H9 (cell line): ENCODE data around the gene MAD1L1. TPM values are rescaled to one million over a fixed set of nuclear protein-coding genes. Genes with fewer than 3 reads are reported as not detected.
"Not testable (repeated sequence)": the region's sequence is repeated elsewhere in the genome, so short reads cannot be mapped to it uniquely, and the experiment has no call there.

ENCODE experiments used
- DNase-seq: peaks from one replicate; pipeline ENCODE4 v3.0.0-alpha.2; 2017
- H2AFZ ChIP-seq: one replicate; pipeline ENCODE4 v1.6.1; 2013; ENCODE audit warnings: mild to moderate bottlenecking, low read length, control low read depth, moderate library complexity
- H2AK5ac ChIP-seq: 2 replicates; pipeline ENCODE4 v1.6.1; 2013; ENCODE audit warnings: low read length, control low read depth, mixed read lengths; ENCODE audit not compliant: insufficient read length
- H2BK120ac ChIP-seq: one replicate; pipeline ENCODE4 v1.6.1; 2013; ENCODE audit warnings: low read depth, mild to moderate bottlenecking, low read length, control low read depth, inconsistent platforms; ENCODE audit not compliant: poor library complexity, severe bottlenecking
- H2BK12ac ChIP-seq: 2 replicates; pipeline ENCODE4 v1.6.1; 2013; ENCODE audit warnings: low read length, control low read depth, mixed read lengths, low read depth; ENCODE audit not compliant: insufficient read length
- H2BK15ac ChIP-seq: 2 replicates; pipeline ENCODE4 v1.6.1; 2013; ENCODE audit warnings: low read depth, low read length, control low read depth
- H2BK20ac ChIP-seq: one replicate; pipeline ENCODE4 v1.6.1; 2013; ENCODE audit warnings: low read depth, mild to moderate bottlenecking, low read length, control low read depth, inconsistent platforms; ENCODE audit not compliant: poor library complexity, severe bottlenecking
- H2BK5ac ChIP-seq: 2 replicates; pipeline ENCODE4 v1.6.1; 2013; ENCODE audit warnings: low read length, control low read depth, mixed read lengths; ENCODE audit not compliant: insufficient read length
- H3K14ac ChIP-seq: 2 replicates; pipeline ENCODE4 v1.6.1; 2013; ENCODE audit warnings: low read length, control low read depth; ENCODE audit not compliant: insufficient read depth
- H3K18ac ChIP-seq: 2 replicates; pipeline ENCODE4 v1.6.1; 2013; ENCODE audit warnings: low read depth, mild to moderate bottlenecking, mixed read lengths, low read length, control low read depth; ENCODE audit not compliant: insufficient read length
- H3K23ac ChIP-seq: 2 replicates; pipeline ENCODE4 v1.6.1; 2013; ENCODE audit warnings: low read length, control low read depth, mixed read lengths, low read depth; ENCODE audit not compliant: insufficient read length
- H3K23me2 ChIP-seq: 2 replicates; pipeline ENCODE4 v1.6.1; 2013; ENCODE audit warnings: low read depth, mild to moderate bottlenecking, mixed read lengths, low read length, control low read depth; ENCODE audit not compliant: insufficient read length, poor library complexity, severe bottlenecking
- H3K27ac ChIP-seq: 2 replicates; pipeline ENCODE4 v1.5.1; 2013; ENCODE audit warnings: low read length, control low read depth, mixed read lengths, low read depth; ENCODE audit not compliant: insufficient read length
- H3K27me3 ChIP-seq: 2 replicates; pipeline ENCODE4 v1.6.1; 2013; ENCODE audit warnings: low read length, control low read depth, inconsistent platforms; ENCODE audit not compliant: insufficient read depth
- H3K4ac ChIP-seq: 2 replicates; pipeline ENCODE4 v1.6.1; 2013; ENCODE audit warnings: low read depth, mild to moderate bottlenecking, control low read depth, inconsistent platforms, low read length, moderate library complexity
- H3K4me1 ChIP-seq: 2 replicates; pipeline ENCODE4 v1.6.1; 2013; ENCODE audit warnings: low read length, control low read depth, inconsistent platforms; ENCODE audit not compliant: insufficient read depth
- H3K4me2 ChIP-seq: 2 replicates; pipeline ENCODE4 v1.6.1; 2013; ENCODE audit warnings: low read length, control low read depth, mixed read lengths; ENCODE audit not compliant: insufficient read length, insufficient read depth
- H3K56ac ChIP-seq: 2 replicates; pipeline ENCODE4 v1.6.1; 2013; ENCODE audit warnings: low read depth, mild to moderate bottlenecking, mixed read lengths, low read length, control low read depth; ENCODE audit not compliant: insufficient read length
- H3K79me1 ChIP-seq: 2 replicates; pipeline ENCODE4 v1.6.1; 2013; ENCODE audit warnings: low read depth, mild to moderate bottlenecking, moderate library complexity, low read length, control low read depth, inconsistent platforms; ENCODE audit not compliant: insufficient read depth, poor library complexity, severe bottlenecking
- H3K79me2 ChIP-seq: 2 replicates; pipeline ENCODE4 v1.6.1; 2013; ENCODE audit warnings: low read length, control low read depth, inconsistent platforms; ENCODE audit not compliant: insufficient read depth
- H3K9ac ChIP-seq: 2 replicates; pipeline ENCODE4 v1.6.1; 2013; ENCODE audit warnings: low read length, control low read depth, mixed read lengths; ENCODE audit not compliant: insufficient read length; ENCODE audit errors: extremely low read depth
- H3K9me3 ChIP-seq: one replicate; pipeline ENCODE4 v1.6.1; 2013; ENCODE audit warnings: low read depth, low read length, inconsistent platforms; ENCODE audit not compliant: control insufficient read depth
- H3T11ph ChIP-seq: one replicate; pipeline ENCODE4 v1.6.1; 2013; ENCODE audit warnings: mild to moderate bottlenecking, low read length, control low read depth, inconsistent platforms
- H4K20me1 ChIP-seq: one replicate; pipeline ENCODE4 v1.6.1; 2013; ENCODE audit not compliant: control insufficient read depth, insufficient read length, insufficient read depth
- H4K5ac ChIP-seq: 2 replicates; pipeline ENCODE4 v1.6.1; 2013; ENCODE audit warnings: low read depth, mild to moderate bottlenecking, mixed read lengths, low read length, control low read depth; ENCODE audit not compliant: insufficient read length
- H4K8ac ChIP-seq: replicated peaks from 2 replicates; pipeline ENCODE4 v1.6.1; 2013; ENCODE audit warnings: low read length, control low read depth, mixed read lengths, low read depth; ENCODE audit not compliant: insufficient read length
- H4K91ac ChIP-seq: 2 replicates; pipeline ENCODE4 v1.6.1; 2013; ENCODE audit warnings: low read depth, mild to moderate bottlenecking, moderate library complexity, mixed read lengths, low read length, control low read depth; ENCODE audit not compliant: insufficient read length
- H3K27ac Mint-ChIP-seq, 3 experiments: 2 replicates in 2 of 3; 3 replicates in 1 of 3; pipeline ENCODE4 v1.8.0; 2020 to 2021; ENCODE audit warnings: mixed read lengths in 3 of 3, mild to moderate bottlenecking in 1 of 3, moderate library complexity in 1 of 3
- H3K27me3 Mint-ChIP-seq: 2 replicates; pipeline ENCODE4 v1.8.0; 2021; ENCODE audit warnings: low read depth, mild to moderate bottlenecking, moderate library complexity, mixed read lengths
- H3K36me3 Mint-ChIP-seq, 3 experiments: 2 replicates in 2 of 3; 3 replicates in 1 of 3; pipeline ENCODE4 v1.8.0; 2020 to 2021; ENCODE audit warnings: low read depth in 3 of 3, mixed read lengths in 3 of 3; ENCODE audit not compliant: insufficient read depth in 1 of 3
- H3K4me1 Mint-ChIP-seq, 2 experiments: 2 replicates each; pipeline ENCODE4 v1.8.0; 2020; ENCODE audit warnings: mixed read lengths in 2 of 2
- H3K4me3 Mint-ChIP-seq, 2 experiments: 2 replicates in 1 of 2; 3 replicates in 1 of 2; pipeline ENCODE4 v1.8.0; 2020 to 2021; ENCODE audit warnings: mild to moderate bottlenecking in 2 of 2, mixed read lengths in 2 of 2, moderate library complexity in 1 of 2
- H3K9me3 Mint-ChIP-seq, 2 experiments: 2 replicates in 1 of 2; 3 replicates in 1 of 2; pipeline ENCODE4 v1.8.0; 2020; ENCODE audit warnings: mild to moderate bottlenecking in 2 of 2, mixed read lengths in 2 of 2, moderate library complexity in 1 of 2
- CTCF ChIP-seq: fragments of 200-600 bp; sonication (generic); conservative IDR thresholded peaks from 3 replicates; pipeline ENCODE4 v1.8.0; 2021; ENCODE audit warnings: antibody characterized with exemption, mild to moderate bottlenecking
- WGBS: extraction: QIAGEN DNeasy Blood & Tissue Kit; methylation state at CpG from one replicate; pipeline ENCODE4 v1.1.7; 2013; ENCODE audit warnings: missing lambda C conversion rate, low lambda C conversion rate, mixed read lengths; ENCODE audit not compliant: insufficient read length; ENCODE audit errors: extremely low coverage; 5-methylcytosine and 5-hydroxymethylcytosine counted together
- total RNA-seq: library from RNA; stranded (reverse); gene quantifications from 2 replicates; pipeline ENCODE4 v1.2.1, GENCODE V29; 2021

Gene MAD1L1
- total RNA-seq, 1 experiment from 2014 or later, result 39.0 TPM

GRCh38 chr7:1996816-1997215 is 235.9 kb downstream of the MAD1L1 start:
- H3K18ac ChIP-seq, result no peak overlapping the region
- no peaks in the 10 kb centered on the region; the same call in 1 of the 2 replicates for H3K27me3 Mint-ChIP-seq
- H3K36me3 Mint-ChIP-seq, result peaks cover 0 to 2% (median 0%) of the 10 kb centered on the region in 3 experiments; a peak in 1 of 7 replicates

GRCh38 chr7:1995911-1996420 is 236.8 kb downstream of the MAD1L1 start:
- H4K20me1 ChIP-seq, DNase-seq, H3K23me2 ChIP-seq, H3T11ph ChIP-seq, H3K36me3 Mint-ChIP-seq, H3K27me3 ChIP-seq, H3K4me3 Mint-ChIP-seq, H2BK12ac ChIP-seq, H3K56ac ChIP-seq, H2BK15ac ChIP-seq, H3K9me3 ChIP-seq, H3K18ac ChIP-seq, H3K14ac ChIP-seq, H3K79me1 ChIP-seq, H3K27me3 Mint-ChIP-seq, H2AFZ ChIP-seq, H3K9me3 Mint-ChIP-seq, H2BK20ac ChIP-seq, H3K23ac ChIP-seq, H3K4me2 ChIP-seq, H3K9ac ChIP-seq, H3K79me2 ChIP-seq, H2AK5ac ChIP-seq, H3K27ac ChIP-seq, H4K8ac ChIP-seq, H4K91ac ChIP-seq, H4K5ac ChIP-seq, H3K4ac ChIP-seq, H3K4me1 ChIP-seq, H2BK120ac ChIP-seq, H2BK5ac ChIP-seq: not testable (repeated sequence)
- no CpG with 5 or more reads among the region's 24 CpGs for WGBS
- peaks cover 9 to 18% of the 10 kb centered on the region in 2 experiments for H3K4me1 Mint-ChIP-seq
- peak overlapping the region in 1 of 3 experiments; percentile 75; a peak in 1 of 7 replicates for H3K27ac Mint-ChIP-seq

More at GRCh38 chr7:1996816-1997215, 235.9 kb downstream of the MAD1L1 start:
- H3K9ac ChIP-seq, result no peak overlapping the region
- DNase-seq, result no peak
- no peaks in the 10 kb centered on the region for H3K9me3 Mint-ChIP-seq
- H3K4ac ChIP-seq, result no peak overlapping the region
- no peak overlapping the region for H3K56ac ChIP-seq
- no peak overlapping the region for H4K91ac ChIP-seq
- no peak overlapping the region for H4K8ac ChIP-seq
- H3K23me2 ChIP-seq, result no peaks in the 10 kb centered on the region
- H3K27ac Mint-ChIP-seq, result no peak overlapping the region
- no peak overlapping the region for H3K27ac ChIP-seq
- H3K14ac ChIP-seq, result no peak overlapping the region
- no peak overlapping the region for H4K5ac ChIP-seq
- H2AFZ ChIP-seq, result no peak overlapping the region
- H3K4me1 ChIP-seq, result no peaks in the 10 kb centered on the region
- H2BK15ac ChIP-seq, result no peak overlapping the region
- no peak for TF ChIP-seq CTCF
- no peak overlapping the region for H3K4me3 Mint-ChIP-seq
- no peaks in the 10 kb centered on the region for H3K79me1 ChIP-seq
- no peak overlapping the region for H2BK120ac ChIP-seq
- no peak overlapping the region for H2AK5ac ChIP-seq
- H2BK5ac ChIP-seq, result no peak overlapping the region
- H3K9me3 ChIP-seq, result no peaks in the 10 kb centered on the region
- H3T11ph ChIP-seq, result no peak overlapping the region
- no peak overlapping the region for H3K23ac ChIP-seq
- no CpG with 5 or more reads among the region's 9 CpGs for WGBS
- no peak overlapping the region for H2BK12ac ChIP-seq
- H3K79me2 ChIP-seq, result no peaks in the 10 kb centered on the region
- no peaks in the 10 kb centered on the region for H3K27me3 ChIP-seq
- no peaks in the 10 kb centered on the region for H4K20me1 ChIP-seq
- peaks cover 9 to 18% of the 10 kb centered on the region in 2 experiments for H3K4me1 Mint-ChIP-seq
- no peak overlapping the region for H3K4me2 ChIP-seq
- no peak overlapping the region for H2BK20ac ChIP-seq
